Measurements from ENCODE around the gene USP50. TPM values are rescaled to one million over a fixed set of nuclear protein-coding genes. Genes with fewer than 3 reads are reported as not detected.

Gene USP50
- total and polyA plus RNA-seq, 8 donors, result 5.7 TPM; not detected in 7

DNA sequence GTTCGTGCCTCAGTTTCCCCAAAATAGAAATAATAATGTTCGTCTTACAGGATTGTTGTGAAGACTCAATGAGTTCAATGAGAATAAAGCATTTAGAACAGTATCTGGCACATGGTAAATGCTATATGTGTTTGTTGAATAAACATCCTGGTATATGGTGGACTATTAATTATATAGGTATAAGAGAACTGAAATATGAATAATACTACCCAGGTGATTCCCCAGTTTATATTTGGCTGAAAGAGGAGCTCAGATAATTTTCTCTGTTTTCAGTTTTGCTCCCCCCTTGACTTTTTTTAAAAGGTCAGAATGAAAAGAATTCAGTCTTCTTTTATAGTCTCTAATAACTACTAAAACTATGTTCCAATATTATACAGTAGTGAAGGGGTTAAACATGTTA lies 75.4 kb downstream of the USP50 start:
- no peaks in the 10 kb centered on the region for H3K9me3 ChIP-seq
- no peak overlapping the region for H3K27ac ChIP-seq
- 79 to 95% (median 86%) methylated on average over 2 of the region's 2 CpGs for WGBS, 5 donors
- peaks cover 23 to 99% (median 95%) of the 10 kb centered on the region in 4 donors for H3K36me3 ChIP-seq
- intact Hi-C loops (cut with DNase I; ENCODE audit: low total_unique reads), result no loop called here
- H3K4me3 ChIP-seq, result no peak overlapping the region
- no peaks in the 10 kb centered on the region for H3K4me1 ChIP-seq
- no peak for DNase-seq
- H3K27me3 ChIP-seq, result no peaks in the 10 kb centered on the region
- no peak for TF ChIP-seq EP300 (IDR thresholded peaks at IDR 0.05)
- TF ChIP-seq, protein P1, sequence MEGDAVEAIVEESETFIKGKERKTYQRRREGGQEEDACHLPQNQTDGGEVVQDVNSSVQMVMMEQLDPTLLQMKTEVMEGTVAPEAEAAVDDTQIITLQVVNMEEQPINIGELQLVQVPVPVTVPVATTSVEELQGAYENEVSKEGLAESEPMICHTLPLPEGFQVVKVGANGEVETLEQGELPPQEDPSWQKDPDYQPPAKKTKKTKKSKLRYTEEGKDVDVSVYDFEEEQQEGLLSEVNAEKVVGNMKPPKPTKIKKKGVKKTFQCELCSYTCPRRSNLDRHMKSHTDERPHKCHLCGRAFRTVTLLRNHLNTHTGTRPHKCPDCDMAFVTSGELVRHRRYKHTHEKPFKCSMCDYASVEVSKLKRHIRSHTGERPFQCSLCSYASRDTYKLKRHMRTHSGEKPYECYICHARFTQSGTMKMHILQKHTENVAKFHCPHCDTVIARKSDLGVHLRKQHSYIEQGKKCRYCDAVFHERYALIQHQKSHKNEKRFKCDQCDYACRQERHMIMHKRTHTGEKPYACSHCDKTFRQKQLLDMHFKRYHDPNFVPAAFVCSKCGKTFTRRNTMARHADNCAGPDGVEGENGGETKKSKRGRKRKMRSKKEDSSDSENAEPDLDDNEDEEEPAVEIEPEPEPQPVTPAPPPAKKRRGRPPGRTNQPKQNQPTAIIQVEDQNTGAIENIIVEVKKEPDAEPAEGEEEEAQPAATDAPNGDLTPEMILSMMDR (IDR thresholded peaks at IDR 0.05), result no peak
- no peak for TF ChIP-seq POLR2A (IDR thresholded peaks at IDR 0.05)
- TF ChIP-seq POLR2AphosphoS5 (IDR thresholded peaks at IDR 0.05), result no peak

GRCh38 chr15:50463423-50464358 lies 82.8 kb downstream of the USP50 start:
- peak overlapping the region in 1 of 5 donors; percentile 16 for H3K27ac ChIP-seq
- 42 to 54% (median 46%) methylated on average over 2 of the region's 2 CpGs for WGBS, 5 donors

GRCh38 chr15:50458348-50459112 lies 87.9 kb downstream of the USP50 start:
- H3K27me3 ChIP-seq, result no peaks in the 10 kb centered on the region
- H3K27ac ChIP-seq, result no peak overlapping the region
- H3K36me3 ChIP-seq, result peaks cover 40 to 93% (median 88%) of the 10 kb centered on the region in 4 donors
- intact Hi-C loops (cut with DNase I; ENCODE audit: low total_unique reads), result no loop called here
- WGBS, 5 donors, result 88 to 95% (median 93%) methylated on average over 7 of the region's 7 CpGs
- no peaks in the 10 kb centered on the region for H3K9me3 ChIP-seq
- H3K4me1 ChIP-seq, result peaks cover 0 to 7% (median 2%) of the 10 kb centered on the region in 4 donors
- no peak for DNase-seq
- TF ChIP-seq POLR2A (IDR thresholded peaks at IDR 0.05) (no peak), EP300 (IDR thresholded peaks at IDR 0.05) (no peak)
- TF ChIP-seq, protein P1 (IDR thresholded peaks at IDR 0.05), result no peak
- no peak overlapping the region for H3K4me3 ChIP-seq

More at GRCh38 chr15:50463423-50464358, 82.8 kb downstream of the USP50 start:
- DNase-seq, result peak in 1 of 2 donors; percentile 22
- H3K4me3 ChIP-seq, result no peak overlapping the region
- TF ChIP-seq EP300 (IDR thresholded peaks at IDR 0.05) (no peak), POLR2A (IDR thresholded peaks at IDR 0.05) (no peak), POLR2AphosphoS5 (IDR thresholded peaks at IDR 0.05) (no peak)
- TF ChIP-seq, protein P1 (IDR thresholded peaks at IDR 0.05), result no peak
- H3K27me3 ChIP-seq, result no peaks in the 10 kb centered on the region
- peaks cover 38 to 96% (median 90%) of the 10 kb centered on the region in 4 donors for H3K36me3 ChIP-seq
- no peaks in the 10 kb centered on the region for H3K9me3 ChIP-seq
- intact Hi-C loops (cut with DNase I; ENCODE audit: low total_unique reads), result no loop called here
- H3K4me1 ChIP-seq, result peaks cover 0 to 18% (median 5%) of the 10 kb centered on the region in 4 donors

DNA sequence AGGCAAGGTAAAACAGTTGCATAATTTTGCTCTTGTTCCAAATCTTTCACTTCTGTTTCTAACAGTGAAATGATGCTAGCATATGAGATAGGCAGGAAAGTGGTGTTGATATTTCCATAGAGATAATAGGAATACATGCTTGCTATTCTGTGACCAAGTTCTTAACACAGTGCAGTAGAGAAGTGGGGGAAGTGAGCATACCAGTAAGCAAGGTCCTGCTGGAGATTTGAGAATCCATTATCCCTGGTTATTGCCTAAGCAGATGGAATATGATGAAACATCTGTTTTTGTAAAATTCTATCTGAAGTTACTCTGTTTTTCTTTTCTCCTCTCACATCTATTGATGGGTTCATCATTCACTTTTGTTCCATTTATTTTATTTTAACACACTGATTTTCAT lies 93.5 kb downstream of the USP50 start:
- H3K27ac ChIP-seq, result no peak overlapping the region
- no peaks in the 10 kb centered on the region for H3K9me3 ChIP-seq
- DNase-seq, result no peak
- peaks cover 12 to 87% (median 80%) of the 10 kb centered on the region in 4 donors for H3K36me3 ChIP-seq
- intact Hi-C loops (cut with DNase I; ENCODE audit: low total_unique reads), result no loop called here
- no peak for TF ChIP-seq EP300 (IDR thresholded peaks at IDR 0.05)
- no peak for TF ChIP-seq POLR2A (IDR thresholded peaks at IDR 0.05)
- TF ChIP-seq, protein P1 (IDR thresholded peaks at IDR 0.05), result no peak
- no peak for TF ChIP-seq POLR2AphosphoS5 (IDR thresholded peaks at IDR 0.05)
- H3K27me3 ChIP-seq, result no peaks in the 10 kb centered on the region
- no peaks in the 10 kb centered on the region for H3K4me1 ChIP-seq
- H3K4me3 ChIP-seq, result no peak overlapping the region
